ENCODE results near the gene FGD6.

FGD6 gene

GRCh38 chr12:95208678-95209077 lies 8.6 kb downstream of the FGD6 start:
- Histone ChIP-seq H3K4me3 (ENCODE audit: severe bottlenecking) (no peak overlapping the region), H3K36me3 (ENCODE audit: low read depth) (peaks cover 28% of the 10 kb centered on the region), H3K27ac (ENCODE audit: poor library complexity, severe bottlenecking) (peak overlapping the region; percentile 100), H3K27me3 (ENCODE audit: insufficient read depth, poor library complexity, severe bottlenecking) (no peaks in the 10 kb centered on the region), H3K4me1 (ENCODE audit: insufficient read depth, poor library complexity, severe bottlenecking) (peaks cover 49% of the 10 kb centered on the region), H3K9me3 (ENCODE audit: severe bottlenecking) (no peaks in the 10 kb centered on the region)
- TF ChIP-seq CTCF (IDR thresholded peaks at IDR 0.05; ENCODE audit: poor library complexity, severe bottlenecking), result no peak
- no peak for ATAC-seq (ENCODE audit: low read depth)
- DNase-seq (ENCODE audit: low spot score), result no peak

DNA sequence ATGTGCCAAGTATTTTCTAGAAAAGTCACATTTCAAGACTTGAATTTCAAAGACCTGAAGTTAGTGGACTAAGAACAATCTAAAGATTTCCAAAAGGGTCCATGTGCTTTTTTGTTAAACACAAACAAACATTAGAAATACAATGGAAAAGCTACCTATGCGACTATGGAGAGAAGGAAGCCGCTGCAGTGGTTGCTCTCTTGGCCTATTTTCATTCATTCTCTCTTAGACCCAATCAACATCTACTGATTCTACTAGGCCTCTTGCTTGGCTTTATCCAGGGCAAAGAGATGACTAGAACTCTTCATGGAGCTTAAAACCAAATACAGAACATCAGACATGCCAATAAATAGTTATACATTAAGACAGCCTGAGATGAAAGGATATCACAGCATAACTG lies 9.9 kb downstream of the FGD6 start:
- Histone ChIP-seq H3K4me1 (ENCODE audit: insufficient read depth, poor library complexity, severe bottlenecking) (peaks cover 49% of the 10 kb centered on the region), H3K27me3 (ENCODE audit: insufficient read depth, poor library complexity, severe bottlenecking) (no peaks in the 10 kb centered on the region), H3K27ac (ENCODE audit: poor library complexity, severe bottlenecking) (peak overlapping the region; percentile 100), H3K9me3 (ENCODE audit: severe bottlenecking) (no peaks in the 10 kb centered on the region), H3K4me3 (ENCODE audit: severe bottlenecking) (no peak overlapping the region), H3K36me3 (ENCODE audit: low read depth) (peaks cover 33% of the 10 kb centered on the region)
- no peak for TF ChIP-seq CTCF (IDR thresholded peaks at IDR 0.05; ENCODE audit: poor library complexity, severe bottlenecking)
- ATAC-seq (ENCODE audit: low read depth) (no peak), DNase-seq (ENCODE audit: low spot score) (no peak)

- peaks cover 33% of the 10 kb centered on the region for H3K36me3 ChIP-seq (ENCODE audit: low read depth)
- TF ChIP-seq CTCF (IDR thresholded peaks at IDR 0.05; ENCODE audit: poor library complexity, severe bottlenecking), result no peak
- H3K27ac ChIP-seq (ENCODE audit: poor library complexity, severe bottlenecking), result peak overlapping the region; percentile 100
- ATAC-seq (ENCODE audit: low read depth), result no peak
- H3K27me3 ChIP-seq (ENCODE audit: insufficient read depth, poor library complexity, severe bottlenecking), result no peaks in the 10 kb centered on the region
- peaks cover 49% of the 10 kb centered on the region for H3K4me1 ChIP-seq (ENCODE audit: insufficient read depth, poor library complexity, severe bottlenecking)
- DNase-seq (ENCODE audit: low spot score), result no peak
- no peaks in the 10 kb centered on the region for H3K9me3 ChIP-seq (ENCODE audit: severe bottlenecking)
- no peak overlapping the region for H3K4me3 ChIP-seq (ENCODE audit: severe bottlenecking)
Measured at GRCh38 chr12:95206916-95207315, 10.4 kb downstream of the FGD6 start.

GRCh38 chr12:95205685-95206084 lies 11.6 kb downstream of the FGD6 start:
- Histone ChIP-seq H3K9me3 (ENCODE audit: severe bottlenecking) (no peaks in the 10 kb centered on the region), H3K27me3 (ENCODE audit: insufficient read depth, poor library complexity, severe bottlenecking) (no peaks in the 10 kb centered on the region), H3K4me3 (ENCODE audit: severe bottlenecking) (no peak overlapping the region), H3K36me3 (ENCODE audit: low read depth) (peaks cover 27% of the 10 kb centered on the region), H3K27ac (ENCODE audit: poor library complexity, severe bottlenecking) (peak overlapping the region; percentile 100), H3K4me1 (ENCODE audit: insufficient read depth, poor library complexity, severe bottlenecking) (peaks cover 56% of the 10 kb centered on the region)
- peak; percentile 65 for ATAC-seq (ENCODE audit: low read depth)
- TF ChIP-seq CTCF (IDR thresholded peaks at IDR 0.05; ENCODE audit: poor library complexity, severe bottlenecking), result no peak
- DNase-seq (ENCODE audit: low spot score), result peak; percentile 62

GRCh38 chr12:95205016-95205624 lies 12.1 kb downstream of the FGD6 start:
- Histone ChIP-seq H3K27me3 (ENCODE audit: insufficient read depth, poor library complexity, severe bottlenecking) (no peaks in the 10 kb centered on the region), H3K4me1 (ENCODE audit: insufficient read depth, poor library complexity, severe bottlenecking) (peaks cover 62% of the 10 kb centered on the region), H3K4me3 (ENCODE audit: severe bottlenecking) (no peak overlapping the region), H3K9me3 (ENCODE audit: severe bottlenecking) (no peaks in the 10 kb centered on the region), H3K36me3 (ENCODE audit: low read depth) (peaks cover 21% of the 10 kb centered on the region), H3K27ac (ENCODE audit: poor library complexity, severe bottlenecking) (peak overlapping the region; percentile 100)
- ATAC-seq (ENCODE audit: low read depth) (no peak), DNase-seq (ENCODE audit: low spot score) (no peak)
- no peak for TF ChIP-seq CTCF (IDR thresholded peaks at IDR 0.05; ENCODE audit: poor library complexity, severe bottlenecking)

Data from RWPE2 (cell line).